Thymus (tissue), 11 donors: ENCODE data around the gene L1CAM. TPM values are rescaled to one million over a fixed set of nuclear protein-coding genes. Genes with fewer than 3 reads are reported as not detected.

ENCODE experiments used
- DNase-seq, 9 donors: peaks; one replicate each; pipeline ENCODE4 v3.0.0-alpha.2; 2013; ENCODE audit warnings: low spot score in 9 of 9, low read depth in 6 of 9, missing footprints in 1 of 9
- H3K27ac ChIP-seq, 2 donors: one replicate each; pipeline ENCODE4 v1.5.1; 2013; ENCODE audit warnings: control low read depth in 1 of 2, low read depth in 1 of 2, low read length in 1 of 2, mild to moderate bottlenecking in 1 of 2, moderate library complexity in 1 of 2
- H3K27me3 ChIP-seq, 2 donors: one replicate each; pipeline ENCODE4 v1.5.1; 2013; ENCODE audit warnings: low read length in 1 of 2; ENCODE audit not compliant: control insufficient read depth in 2 of 2, insufficient read depth in 1 of 2
- H3K36me3 ChIP-seq, 2 donors: one replicate each; pipeline ENCODE4 v1.5.1; 2013; ENCODE audit warnings: low read length in 1 of 2, mild to moderate bottlenecking in 1 of 2, moderate library complexity in 1 of 2; ENCODE audit not compliant: control insufficient read depth in 2 of 2, insufficient read depth in 2 of 2
- H3K4me1 ChIP-seq, 2 donors: one replicate each; pipeline ENCODE4 v1.5.1; 2013; ENCODE audit warnings: low read length in 2 of 2; ENCODE audit not compliant: control insufficient read depth in 2 of 2, insufficient read depth in 2 of 2
- H3K4me3 ChIP-seq, 2 donors: one replicate each; pipeline ENCODE4 v1.5.1; 2013; ENCODE audit warnings: low read length in 2 of 2, control low read depth in 1 of 2, mild to moderate bottlenecking in 1 of 2
- H3K9me3 ChIP-seq, 2 donors: one replicate each; pipeline ENCODE4 v1.5.1; 2013; ENCODE audit warnings: low read length in 1 of 2, mild to moderate bottlenecking in 1 of 2; ENCODE audit not compliant: control insufficient read depth in 2 of 2, insufficient read depth in 1 of 2
- WGBS: extraction: QIAGEN DNeasy Blood & Tissue Kit; methylation state at CpG from one replicate; pipeline ENCODE4 v1.1.7; 2013; 5-methylcytosine and 5-hydroxymethylcytosine counted together
- polyA plus RNA-seq: library from polyadenylated mRNA; stranded (reverse); fragments of 200-250 nt; gene quantifications from one replicate; pipeline ENCODE4 v1.2.3, GENCODE V29; 2013
- total RNA-seq: library from RNA; stranded (reverse); fragments of 120-200 nt; gene quantifications from one replicate; pipeline ENCODE4 v1.2.4, GENCODE V29; 2013
- donor health status: healthy.

Gene L1CAM
- total and polyA plus RNA-seq, 2 donors: 0.28 to 0.64 TPM

DNA sequence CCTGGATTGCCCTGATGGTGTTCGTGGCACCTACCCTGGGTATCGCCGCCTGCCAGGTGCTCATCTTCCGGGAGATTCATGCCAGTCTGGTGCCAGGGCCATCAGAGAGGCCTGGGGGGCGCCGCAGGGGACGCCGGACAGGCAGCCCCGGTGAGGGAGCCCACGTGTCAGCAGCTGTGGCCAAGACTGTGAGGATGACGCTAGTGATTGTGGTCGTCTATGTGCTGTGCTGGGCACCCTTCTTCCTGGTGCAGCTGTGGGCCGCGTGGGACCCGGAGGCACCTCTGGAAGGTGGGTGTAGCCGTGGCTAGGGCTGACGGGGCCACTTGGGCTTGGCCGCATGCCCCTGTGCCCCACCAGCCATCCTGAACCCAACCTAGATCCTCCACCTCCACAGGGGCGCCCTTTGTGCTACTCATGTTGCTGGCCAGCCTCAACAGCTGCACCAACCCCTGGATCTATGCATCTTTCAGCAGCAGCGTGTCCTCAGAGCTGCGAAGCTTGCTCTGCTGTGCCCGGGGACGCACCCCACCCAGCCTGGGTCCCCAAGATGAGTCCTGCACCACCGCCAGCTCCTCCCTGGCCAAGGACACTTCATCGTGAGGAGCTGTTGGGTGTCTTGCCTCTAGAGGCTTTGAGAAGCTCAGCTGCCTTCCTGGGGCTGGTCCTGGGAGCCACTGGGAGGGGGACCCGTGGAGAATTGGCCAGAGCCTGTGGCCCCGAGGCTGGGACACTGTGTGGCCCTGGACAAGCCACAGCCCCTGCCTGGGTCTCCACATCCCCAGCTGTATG is 20.3 kb upstream of the L1CAM start:
- Histone ChIP-seq H3K9me3 (no peaks in the 10 kb centered on the region), H3K4me1 (peaks cover 0 to 28% of the 10 kb centered on the region in 2 donors), H3K36me3 (peaks cover 30 to 38% of the 10 kb centered on the region in 2 donors), H3K4me3 (no peak overlapping the region), H3K27ac (peak overlapping the region in 1 of 2 donors; percentile 52), H3K27me3 (peaks cover 0 to 4% of the 10 kb centered on the region in 2 donors)
- DNase-seq: no peak
- 73% methylated on average over 27 of the region's 27 CpGs for WGBS

GRCh38 chrX:153905481-153906095 is 19.6 kb upstream of the L1CAM start:
- peaks cover 0 to 4% of the 10 kb centered on the region in 2 donors for H3K27me3 ChIP-seq
- no peaks in the 10 kb centered on the region for H3K9me3 ChIP-seq
- peaks cover 23 to 31% of the 10 kb centered on the region in 2 donors for H3K36me3 ChIP-seq
- H3K4me1 ChIP-seq: peaks cover 0 to 34% of the 10 kb centered on the region in 2 donors
- no peak overlapping the region for H3K4me3 ChIP-seq
- DNase-seq: no peak
- whole genome bisulfite sequencing: 95% methylated on average over 32 of the region's 32 CpGs
- H3K27ac ChIP-seq: no peak overlapping the region

- WGBS: 31% methylated on average over 26 of the region's 26 CpGs
- Histone ChIP-seq H3K27ac (no peak within 1 kb of the TSS), H3K9me3 (no peaks in the 10 kb centered on the region), H3K27me3 (peaks cover 0 to 4% of the 10 kb centered on the region in 2 donors), H3K36me3 (peaks cover 13 to 18% of the 10 kb centered on the region in 2 donors), H3K4me1 (peaks cover 0 to 37% of the 10 kb centered on the region in 2 donors), H3K4me3 (no peak within 1 kb of the TSS)
- DNase-seq: no peak
Measured at GRCh38 chrX:153903991-153904957, 18.3 kb upstream of the L1CAM start, which contains the start of gene AVPR2. TSS of gene AVPR2 (plus strand) at chrX:153904673. CDS start at chrX:153905146, 473 bp downstream.

GRCh38 chrX:153903238-153903980 is 17.4 kb upstream of the L1CAM start:
- Histone ChIP-seq H3K36me3 (peaks cover 5 to 10% of the 10 kb centered on the region in 2 donors), H3K4me1 (peaks cover 0 to 37% of the 10 kb centered on the region in 2 donors), H3K9me3 (no peaks in the 10 kb centered on the region), H3K27me3 (peaks cover 0 to 4% of the 10 kb centered on the region in 2 donors), H3K4me3 (no peak overlapping the region), H3K27ac (no peak overlapping the region)
- 51% methylated on average over 18 of the region's 18 CpGs for WGBS
- DNase-seq: no peak

DNA sequence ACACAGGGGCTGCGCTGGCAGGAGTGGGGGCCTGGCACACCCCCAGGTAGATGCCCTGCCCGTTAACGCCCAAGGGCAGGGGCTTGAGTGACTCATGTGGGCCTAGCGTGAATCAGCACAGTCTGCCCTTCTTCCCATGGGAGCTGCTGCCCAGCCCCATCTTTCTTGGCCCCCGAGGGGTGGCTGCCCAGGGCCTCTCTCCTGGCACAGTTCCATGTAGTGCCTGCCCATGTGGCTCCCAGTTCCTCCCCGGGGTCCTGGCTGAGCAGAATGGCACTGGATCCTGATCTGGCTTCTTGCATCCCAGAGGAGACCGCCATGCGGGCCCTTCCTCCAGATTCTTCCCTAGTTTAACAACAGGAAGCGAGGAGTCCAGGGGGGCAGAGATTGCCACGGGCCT is 16.4 kb upstream of the L1CAM start:
- Histone ChIP-seq H3K9me3 (no peaks in the 10 kb centered on the region), H3K27me3 (peaks cover 0 to 4% of the 10 kb centered on the region in 2 donors), H3K4me1 (peaks cover 0 to 37% of the 10 kb centered on the region in 2 donors), H3K36me3 (peaks cover under 1 to 1% of the 10 kb centered on the region in 2 donors), H3K27ac (no peak overlapping the region), H3K4me3 (no peak overlapping the region)
- no peak for DNase-seq
- 77% methylated on average over 10 of the region's 10 CpGs for WGBS

GRCh38 chrX:153901753-153902140 is 15.8 kb upstream of the L1CAM start:
- no peak overlapping the region for H3K4me3 ChIP-seq
- H3K27ac ChIP-seq: no peak overlapping the region
- no peaks in the 10 kb centered on the region for H3K9me3 ChIP-seq
- peaks cover 0 to 37% of the 10 kb centered on the region in 2 donors for H3K4me1 ChIP-seq
- peaks cover 0 to 4% of the 10 kb centered on the region in 2 donors for H3K27me3 ChIP-seq
- no peak for DNase-seq
- WGBS: 86% methylated on average over 8 of the region's 8 CpGs
- no peaks in the 10 kb centered on the region for H3K36me3 ChIP-seq

GRCh38 chrX:153900831-153901752 is 15.1 kb upstream of the L1CAM start:
- Histone ChIP-seq H3K27me3 (peaks cover 0 to 6% of the 10 kb centered on the region in 2 donors), H3K27ac (peak overlapping the region in 1 of 2 donors; percentile 31), H3K4me3 (no peak overlapping the region), H3K36me3 (no peaks in the 10 kb centered on the region), H3K4me1 (peaks cover 0 to 41% of the 10 kb centered on the region in 2 donors), H3K9me3 (no peaks in the 10 kb centered on the region)
- WGBS: 40% methylated on average over 26 of the region's 26 CpGs
- peak in 4 of 9 donors; percentile 32 to 73 (median 41) for DNase-seq
